ENCODE measurements around the gene EML1.

- TF ChIP-seq CTCF (IDR thresholded peaks at IDR 0.05; ENCODE audit: low read depth, low read length), result no peak
- TF ChIP-seq POLR2A (IDR thresholded peaks at IDR 0.05; ENCODE audit: extremely low read depth, insufficient read length), result no peak
- no peak for TF ChIP-seq MAX (IDR thresholded peaks at IDR 0.05; ENCODE audit: low read depth, low read length)
These were observed 64.3 kb downstream of the EML1 start for GRCh38 chr14:99857551-99857950.

Measured in NB4 (cell line).